Measurements from ENCODE around the gene SMIM36.

SMIM36 gene

GRCh38 chr17:55490376-55490775 is 20.9 kb downstream of the SMIM36 start:
- in situ Hi-C loops (cut with HindIII; ENCODE audit: low sequenced_read_pairs), result no loop called here
- TF ChIP-seq, protein P1, sequence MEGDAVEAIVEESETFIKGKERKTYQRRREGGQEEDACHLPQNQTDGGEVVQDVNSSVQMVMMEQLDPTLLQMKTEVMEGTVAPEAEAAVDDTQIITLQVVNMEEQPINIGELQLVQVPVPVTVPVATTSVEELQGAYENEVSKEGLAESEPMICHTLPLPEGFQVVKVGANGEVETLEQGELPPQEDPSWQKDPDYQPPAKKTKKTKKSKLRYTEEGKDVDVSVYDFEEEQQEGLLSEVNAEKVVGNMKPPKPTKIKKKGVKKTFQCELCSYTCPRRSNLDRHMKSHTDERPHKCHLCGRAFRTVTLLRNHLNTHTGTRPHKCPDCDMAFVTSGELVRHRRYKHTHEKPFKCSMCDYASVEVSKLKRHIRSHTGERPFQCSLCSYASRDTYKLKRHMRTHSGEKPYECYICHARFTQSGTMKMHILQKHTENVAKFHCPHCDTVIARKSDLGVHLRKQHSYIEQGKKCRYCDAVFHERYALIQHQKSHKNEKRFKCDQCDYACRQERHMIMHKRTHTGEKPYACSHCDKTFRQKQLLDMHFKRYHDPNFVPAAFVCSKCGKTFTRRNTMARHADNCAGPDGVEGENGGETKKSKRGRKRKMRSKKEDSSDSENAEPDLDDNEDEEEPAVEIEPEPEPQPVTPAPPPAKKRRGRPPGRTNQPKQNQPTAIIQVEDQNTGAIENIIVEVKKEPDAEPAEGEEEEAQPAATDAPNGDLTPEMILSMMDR (IDR thresholded peaks at IDR 0.05; ENCODE audit: low read depth, low read length, missing control alignments), result no peak
- no peak overlapping the region for H3K4me3 ChIP-seq (ENCODE audit: low read depth, low read length)
- no peak for DNase-seq (ENCODE audit: low read depth)

DNA sequence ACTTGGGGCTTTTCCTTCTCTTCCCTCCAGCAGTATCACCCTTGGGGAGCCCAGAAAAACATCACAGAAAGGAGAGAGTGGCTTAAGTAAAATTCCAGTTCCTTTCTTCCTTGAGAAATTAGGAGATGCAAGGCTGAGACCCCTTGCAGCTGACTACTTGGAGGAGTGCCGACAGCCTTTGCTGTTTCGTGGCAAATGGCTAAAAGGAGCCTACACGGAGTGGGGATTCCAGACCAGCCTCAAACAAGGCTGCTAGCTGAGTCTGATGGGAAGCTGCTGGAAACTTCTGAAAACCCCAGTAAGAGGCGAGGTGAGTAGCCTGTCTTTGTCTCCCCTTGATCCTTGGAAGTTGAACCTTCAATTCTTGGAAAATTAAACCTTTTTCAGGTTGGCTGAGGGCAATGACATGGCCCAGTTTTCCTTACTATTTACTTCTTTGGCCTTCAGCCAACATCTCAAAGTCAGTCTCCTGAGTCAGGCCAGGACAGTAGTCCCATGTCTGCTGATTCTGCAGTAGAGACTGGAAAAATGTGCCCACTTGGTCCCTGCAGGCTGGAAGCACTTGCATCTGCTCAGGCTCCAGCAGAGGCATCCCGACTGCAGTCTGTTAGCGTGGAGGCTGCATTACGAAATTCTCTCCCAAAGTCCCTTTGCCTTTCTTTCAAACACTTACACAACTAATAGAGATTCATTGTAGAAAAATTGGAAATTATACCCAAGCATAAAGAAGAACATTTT is 23.4 kb downstream of the SMIM36 start:
- TF ChIP-seq, protein P1 (IDR thresholded peaks at IDR 0.05; ENCODE audit: low read depth, low read length, missing control alignments), result no peak
- in situ Hi-C loops (cut with HindIII; ENCODE audit: low sequenced_read_pairs), result no loop called here
- no peak overlapping the region for H3K4me3 ChIP-seq (ENCODE audit: low read depth, low read length)
- no peak for DNase-seq (ENCODE audit: low read depth)

DNA sequence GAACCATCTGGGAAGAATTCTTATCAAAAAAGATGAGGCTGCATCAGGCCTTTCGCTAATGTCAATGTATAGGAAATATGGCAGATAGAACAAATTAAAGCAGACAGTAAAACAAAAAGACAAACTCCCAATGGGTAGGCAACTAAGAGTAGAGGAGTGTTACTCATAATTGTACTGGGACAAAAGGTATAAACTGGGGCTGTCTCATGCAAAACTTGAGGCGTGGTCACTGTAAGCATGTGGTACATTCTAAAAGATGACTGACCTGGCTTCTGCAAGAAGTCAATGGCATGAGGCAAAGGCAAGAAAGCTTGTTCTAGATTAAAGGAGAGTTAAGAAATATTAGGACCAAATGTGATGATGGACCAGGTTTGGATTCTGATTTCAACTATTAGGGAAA is 26.7 kb downstream of the SMIM36 start:
- no peak for DNase-seq (ENCODE audit: low read depth)
- in situ Hi-C loops (cut with HindIII; ENCODE audit: low sequenced_read_pairs), result no loop called here
- TF ChIP-seq, protein P1 (IDR thresholded peaks at IDR 0.05; ENCODE audit: low read depth, low read length, missing control alignments), result no peak
- H3K4me3 ChIP-seq (ENCODE audit: low read depth, low read length), result no peak overlapping the region

DNA sequence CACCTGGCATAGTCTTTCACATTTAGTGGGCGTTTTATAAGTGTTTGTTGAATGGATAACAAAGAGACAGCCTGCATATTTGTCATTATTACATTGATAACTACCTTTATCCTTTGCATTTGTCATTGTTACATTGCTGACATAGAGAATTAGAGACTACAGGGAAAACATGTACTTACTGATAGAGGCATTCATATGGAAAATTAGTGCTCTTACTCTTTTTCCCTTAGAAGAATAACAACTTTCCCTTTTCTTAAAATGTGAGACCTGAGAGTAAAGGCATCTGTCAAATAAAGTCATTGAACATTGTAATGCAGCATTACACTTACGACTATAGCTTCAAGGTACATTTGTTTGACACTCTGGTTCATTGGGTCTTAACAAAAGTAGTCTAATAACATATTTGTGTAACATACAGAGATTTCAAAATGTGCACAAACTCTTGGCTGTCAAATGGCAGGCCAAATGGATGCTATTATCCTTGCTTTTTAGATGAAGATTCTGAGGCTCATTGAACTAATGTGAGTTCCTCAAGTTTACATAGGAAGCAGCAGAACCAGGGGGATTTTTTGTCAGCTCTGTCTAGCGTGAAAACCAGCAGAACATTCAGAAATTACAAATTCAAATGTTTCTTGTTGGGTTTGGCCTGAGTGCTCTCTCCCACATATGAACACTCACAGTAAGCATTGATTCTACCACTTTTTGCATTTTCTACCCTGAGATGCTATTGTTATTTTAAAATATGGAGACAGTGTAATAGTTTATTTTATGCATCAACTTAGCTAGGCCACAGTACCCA is 28.5 kb downstream of the SMIM36 start:
- H3K4me3 ChIP-seq (ENCODE audit: low read depth, low read length), result no peak overlapping the region
- TF ChIP-seq, protein P1 (IDR thresholded peaks at IDR 0.05; ENCODE audit: low read depth, low read length, missing control alignments), result no peak

DNA sequence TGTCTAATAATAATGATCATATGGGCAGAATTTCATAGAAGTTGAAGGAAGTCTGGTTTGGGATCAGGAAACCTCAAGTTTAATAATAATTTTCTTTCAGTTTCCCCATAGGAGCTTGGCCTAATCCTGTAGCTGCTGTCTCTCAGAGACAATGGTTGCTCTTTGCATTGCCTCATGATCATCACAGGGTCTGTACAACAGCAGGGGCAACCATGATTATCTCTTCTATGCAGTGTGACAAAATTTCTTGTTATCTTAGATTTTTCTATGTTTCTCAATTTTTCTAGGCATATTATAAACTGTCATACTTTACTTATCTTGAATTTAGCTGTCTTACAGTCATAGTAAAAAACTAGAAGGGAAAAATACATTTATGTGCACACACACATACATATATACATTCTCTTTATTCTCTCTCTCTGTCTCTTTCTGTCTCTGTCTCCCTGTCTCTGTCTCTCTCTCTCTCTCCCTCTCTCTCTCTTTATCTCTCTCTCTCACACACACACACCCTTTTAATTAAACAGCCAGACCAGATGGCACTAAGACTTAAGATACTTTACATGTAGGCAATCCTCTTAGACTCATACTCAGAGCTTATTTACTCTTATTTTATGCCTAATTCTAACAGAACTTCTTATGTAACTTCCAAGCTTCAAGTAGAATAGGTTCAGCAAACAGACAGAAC is 30.5 kb downstream of the SMIM36 start:
- in situ Hi-C loops (cut with HindIII; ENCODE audit: low sequenced_read_pairs), result no loop called here
- TF ChIP-seq, protein P1 (IDR thresholded peaks at IDR 0.05; ENCODE audit: low read depth, low read length, missing control alignments), result no peak
- no peak overlapping the region for H3K4me3 ChIP-seq (ENCODE audit: low read depth, low read length)
- DNase-seq (ENCODE audit: low read depth), result no peak

More for the DNA sequence above, 28.5 kb downstream of the SMIM36 start:
- in situ Hi-C loops (cut with HindIII; ENCODE audit: low sequenced_read_pairs), result no loop called here
- DNase-seq (ENCODE audit: low read depth), result no peak

- in situ Hi-C loops (cut with HindIII; ENCODE audit: low sequenced_read_pairs), result no loop called here
- no peak for DNase-seq (ENCODE audit: low read depth)
- H3K4me3 ChIP-seq (ENCODE audit: low read depth, low read length), result no peak overlapping the region
- TF ChIP-seq, protein P1 (IDR thresholded peaks at IDR 0.05; ENCODE audit: low read depth, low read length, missing control alignments), result no peak
These were observed 31.3 kb downstream of the SMIM36 start for GRCh38 chr17:55479903-55480302.
